Mesendoderm (in vitro differentiated cells): ENCODE measurements around the gene KIZ.
"Not testable (repeated sequence)": the region's sequence is repeated elsewhere in the genome, so short reads cannot be mapped to it uniquely, and the experiment has no call there.

Experiments
- DNase-seq: peaks from one replicate; pipeline ENCODE4 v3.0.0; 2013
- H2AK5ac ChIP-seq: 2 replicates; pipeline ENCODE4 v1.6.1; 2013; ENCODE audit warnings: low read length, inconsistent platforms
- H2BK120ac ChIP-seq: 2 replicates; pipeline ENCODE4 v1.6.1; 2013; ENCODE audit warnings: low read depth, mild to moderate bottlenecking, low read length, moderate library complexity, mixed read lengths
- H2BK15ac ChIP-seq: replicated peaks from 2 replicates; pipeline ENCODE4 v1.6.1; 2013; ENCODE audit warnings: low read depth, mild to moderate bottlenecking, moderate library complexity
- H2BK5ac ChIP-seq: 2 replicates; pipeline ENCODE4 v1.6.1; 2013; ENCODE audit warnings: low read length, inconsistent platforms
- H3K18ac ChIP-seq: 2 replicates; pipeline ENCODE4 v1.6.1; 2013; ENCODE audit warnings: mild to moderate bottlenecking, low read length, mixed read lengths
- H3K23ac ChIP-seq: one replicate; pipeline ENCODE4 v1.6.1; 2013; ENCODE audit warnings: low read length
- H3K27ac ChIP-seq: 2 replicates; pipeline ENCODE4 v1.5.1; 2013; ENCODE audit warnings: low read depth, mild to moderate bottlenecking, inconsistent platforms, low read length, moderate library complexity
- H3K27me3 ChIP-seq: 2 replicates; pipeline ENCODE4 v1.6.1; 2013; ENCODE audit warnings: low read length, control low read depth, mild to moderate bottlenecking, inconsistent platforms; ENCODE audit not compliant: insufficient read depth, poor library complexity
- H3K36me3 ChIP-seq: 2 replicates; pipeline ENCODE4 v1.6.1; 2013; ENCODE audit warnings: low read length, inconsistent platforms; ENCODE audit not compliant: control insufficient read depth, insufficient read depth
- H3K4ac ChIP-seq: one replicate; pipeline ENCODE4 v1.6.1; 2013; ENCODE audit warnings: low read depth, mild to moderate bottlenecking, low read length, moderate library complexity
- H3K4me1 ChIP-seq: 2 replicates; pipeline ENCODE4 v1.6.1; 2013; ENCODE audit warnings: low read depth, low read length, inconsistent platforms; ENCODE audit not compliant: control insufficient read depth
- H3K4me2 ChIP-seq: 2 replicates; pipeline ENCODE4 v1.6.1; 2013; ENCODE audit warnings: low read length
- H3K4me3 ChIP-seq: 2 replicates; pipeline ENCODE4 v1.5.1; 2013; ENCODE audit warnings: mild to moderate bottlenecking, low read length
- H3K56ac ChIP-seq: one replicate; pipeline ENCODE4 v1.6.1; 2013; ENCODE audit warnings: low read length
- H3K79me1 ChIP-seq: 2 replicates; pipeline ENCODE4 v1.6.1; 2013; ENCODE audit warnings: low read length, inconsistent platforms
- H3K79me2 ChIP-seq: 2 replicates; pipeline ENCODE4 v1.6.1; 2013; ENCODE audit warnings: mild to moderate bottlenecking, low read length; ENCODE audit not compliant: control insufficient read depth, insufficient read depth
- H3K9ac ChIP-seq: 2 replicates; pipeline ENCODE4 v1.6.1; 2013; ENCODE audit warnings: low read length, inconsistent platforms
- H4K5ac ChIP-seq: one replicate; pipeline ENCODE4 v1.6.1; 2013; ENCODE audit warnings: low read length
- H4K8ac ChIP-seq: one replicate; pipeline ENCODE4 v1.6.1; 2013; ENCODE audit warnings: low read depth, mild to moderate bottlenecking, control low read depth, low read length, moderate library complexity
- WGBS: extraction: QIAGEN DNeasy Blood & Tissue Kit; methylation state at CpG from one replicate; pipeline ENCODE4 v1.1.7; 2013; ENCODE audit warnings: low lambda C conversion rate, missing lambda C conversion rate; ENCODE audit not compliant: insufficient coverage; ENCODE audit errors: extremely low coverage; 5-methylcytosine and 5-hydroxymethylcytosine counted together

The KIZ gene

DNA sequence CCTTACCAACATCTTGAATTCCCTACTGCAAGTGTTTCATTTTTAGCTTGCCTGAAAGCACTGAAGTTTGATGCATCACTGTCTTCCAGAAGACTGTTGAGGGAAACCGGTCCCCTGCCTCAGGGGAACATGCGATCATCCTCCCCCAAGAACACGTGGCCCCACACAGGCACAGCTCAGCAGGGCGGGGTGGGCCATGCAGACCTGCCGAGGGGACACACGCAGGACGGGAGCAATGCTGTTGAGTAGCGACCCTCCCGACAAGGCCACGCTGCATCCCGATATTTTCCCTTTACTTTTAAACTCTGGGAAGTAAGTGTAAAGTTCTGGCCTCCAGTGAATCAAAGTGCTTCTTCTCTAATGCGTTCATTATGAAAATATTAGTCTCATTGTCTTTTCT is 117.9 kb downstream of the KIZ start:
- Histone ChIP-seq H2BK15ac (no peak overlapping the region), H2BK5ac (no peak overlapping the region), H3K4ac (no peak overlapping the region), H3K18ac (no peak overlapping the region), H4K5ac (no peak overlapping the region), H3K4me1 (no peaks in the 10 kb centered on the region), H4K8ac (no peak overlapping the region), H3K9ac (no peak overlapping the region), H3K56ac (no peak overlapping the region), H3K4me3 (no peak overlapping the region), H3K4me2 (no peak overlapping the region), H3K79me1 (no peaks in the 10 kb centered on the region), H3K27me3 (no peaks in the 10 kb centered on the region), H3K27ac (no peak overlapping the region), H3K36me3 (no peaks in the 10 kb centered on the region), H3K79me2 (no peaks in the 10 kb centered on the region), H3K23ac (no peak overlapping the region), H2AK5ac (no peak overlapping the region), H2BK120ac (no peak overlapping the region)
- DNase-seq, result no peak
- no CpG with 5 or more reads among the region's 12 CpGs for WGBS

DNA sequence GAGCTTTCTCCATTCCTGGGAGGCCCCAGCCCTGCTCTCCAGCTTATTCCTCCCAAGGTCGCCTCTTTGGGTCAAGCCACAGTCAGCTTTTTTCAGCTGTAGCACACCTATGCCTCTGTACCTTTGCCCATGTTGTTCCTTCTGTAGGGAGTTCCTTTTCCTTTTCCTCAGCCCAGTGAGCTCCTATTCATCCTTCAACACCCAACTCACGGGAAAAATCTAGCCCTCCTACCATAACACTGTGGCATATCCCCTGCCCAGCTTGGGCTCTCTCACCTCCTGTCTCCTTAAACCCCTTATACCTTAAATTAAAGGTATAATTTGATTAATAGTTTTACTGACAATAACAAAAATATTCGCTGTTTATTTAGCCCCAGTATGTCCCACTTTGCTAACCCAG is 118.9 kb downstream of the KIZ start:
- Histone ChIP-seq H3K79me1 (no peaks in the 10 kb centered on the region), H3K27me3 (no peaks in the 10 kb centered on the region), H3K4me1 (no peaks in the 10 kb centered on the region), H3K36me3 (no peaks in the 10 kb centered on the region), H3K27ac (no peak overlapping the region), H3K4ac (no peak overlapping the region), H4K8ac (no peak overlapping the region), H2BK5ac (no peak overlapping the region), H4K5ac (no peak overlapping the region), H2AK5ac (no peak overlapping the region), H3K18ac (no peak overlapping the region), H2BK15ac (no peak overlapping the region), H3K79me2 (no peaks in the 10 kb centered on the region), H3K23ac (no peak overlapping the region), H2BK120ac (no peak overlapping the region), H3K4me2 (no peak overlapping the region), H3K4me3 (no peak overlapping the region), H3K9ac (no peak overlapping the region), H3K56ac (no peak overlapping the region)
- WGBS, result no CpG with 5 or more reads among the region's 3 CpGs
- DNase-seq, result no peak

DNA sequence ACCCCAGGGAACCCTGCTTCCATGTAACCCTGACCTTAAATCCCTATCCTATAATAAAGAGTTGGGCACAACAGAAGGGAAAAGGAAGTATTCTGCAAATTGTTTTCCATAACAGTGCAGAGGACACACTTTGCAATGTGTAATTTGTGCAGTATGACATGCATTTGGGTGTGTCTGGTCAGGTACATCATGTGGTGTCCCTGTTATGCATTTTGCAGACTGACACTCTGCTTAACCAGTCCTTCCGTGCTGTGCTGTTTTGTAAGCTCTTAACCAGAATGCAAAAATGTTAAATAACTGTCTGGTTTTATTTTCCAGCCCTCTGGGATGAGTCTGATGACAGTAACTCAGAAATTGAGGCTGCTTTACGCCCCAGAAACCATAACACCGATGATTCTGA is 120.3 kb downstream of the KIZ start:
- no peaks in the 10 kb centered on the region for H3K79me2 ChIP-seq
- no peak overlapping the region for H3K4ac ChIP-seq
- H4K5ac ChIP-seq, result no peak overlapping the region
- no peak overlapping the region for H2AK5ac ChIP-seq
- no peak overlapping the region for H2BK120ac ChIP-seq
- DNase-seq, result no peak
- no peak overlapping the region for H3K4me3 ChIP-seq
- no peak overlapping the region for H3K18ac ChIP-seq
- no peak overlapping the region for H3K4me2 ChIP-seq
- H3K27me3 ChIP-seq, result no peaks in the 10 kb centered on the region
- H3K56ac ChIP-seq, result no peak overlapping the region
- no peak overlapping the region for H2BK15ac ChIP-seq
- H3K36me3 ChIP-seq, result peaks cover 2% of the 10 kb centered on the region
- no peak overlapping the region for H3K27ac ChIP-seq
- WGBS, result no CpG with 5 or more reads among the region's 3 CpGs
- no peaks in the 10 kb centered on the region for H3K79me1 ChIP-seq
- H3K23ac ChIP-seq, result no peak overlapping the region
- H4K8ac ChIP-seq, result no peak overlapping the region
- no peaks in the 10 kb centered on the region for H3K4me1 ChIP-seq
- H3K9ac ChIP-seq, result no peak overlapping the region
- H2BK5ac ChIP-seq, result no peak overlapping the region

DNA sequence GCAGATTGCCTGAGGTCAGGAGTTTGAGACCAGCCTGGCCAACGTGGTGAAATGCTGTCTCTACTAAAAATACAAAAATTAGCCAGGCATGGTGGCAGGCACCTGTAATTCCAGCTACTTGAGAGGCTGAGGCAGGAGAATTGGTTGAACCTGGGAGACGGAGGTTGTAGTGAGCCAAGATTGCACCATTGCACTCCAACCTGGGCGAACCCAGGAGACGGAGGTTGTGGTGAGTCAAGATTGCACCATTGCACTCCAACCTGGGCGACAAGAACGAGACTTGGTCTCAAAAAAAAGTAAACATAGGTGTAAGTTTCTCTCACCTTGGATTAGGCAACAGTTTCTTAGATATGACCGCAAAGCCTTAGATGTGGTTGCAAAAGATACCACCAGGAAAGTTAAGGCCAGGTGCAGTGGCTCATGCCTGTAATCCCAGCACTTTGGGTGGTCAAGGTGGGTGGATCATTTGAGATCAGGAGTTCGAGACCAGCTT is 121.8 kb downstream of the KIZ start:
- H3K4me1 ChIP-seq, H3K23ac ChIP-seq, H2BK15ac ChIP-seq, H3K79me1 ChIP-seq, H4K8ac ChIP-seq, H3K4me3 ChIP-seq, H3K4me2 ChIP-seq, H3K27me3 ChIP-seq, H3K56ac ChIP-seq, H3K9ac ChIP-seq, H2BK5ac ChIP-seq, H3K36me3 ChIP-seq, H2AK5ac ChIP-seq, H4K5ac ChIP-seq, H3K18ac ChIP-seq, DNase-seq, H3K27ac ChIP-seq, H3K79me2 ChIP-seq, H3K4ac ChIP-seq, H2BK120ac ChIP-seq: not testable (repeated sequence)
- no CpG with 5 or more reads among the region's 8 CpGs for WGBS

DNA sequence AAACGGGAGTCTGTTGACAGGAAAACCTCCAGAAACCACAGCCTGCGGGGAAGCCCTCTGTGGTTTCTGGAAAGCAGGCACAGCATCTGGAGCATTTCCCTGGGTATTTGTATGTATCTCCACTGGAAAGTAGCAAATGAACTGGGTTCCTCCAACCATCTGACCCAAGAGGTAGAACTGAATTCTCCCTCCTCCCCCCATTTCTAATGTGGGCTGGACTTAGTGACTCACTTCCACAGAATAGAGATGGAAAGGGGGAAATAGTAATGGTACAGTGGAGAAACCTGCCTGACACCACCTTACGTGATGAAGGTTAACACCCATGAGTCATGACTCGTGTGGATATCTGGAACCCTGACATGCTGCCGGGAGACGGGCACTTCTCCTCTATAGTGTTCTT is 125.4 kb downstream of the KIZ start:
- no peak overlapping the region for H2AK5ac ChIP-seq
- WGBS, result no CpG with 5 or more reads among the region's 6 CpGs

DNA sequence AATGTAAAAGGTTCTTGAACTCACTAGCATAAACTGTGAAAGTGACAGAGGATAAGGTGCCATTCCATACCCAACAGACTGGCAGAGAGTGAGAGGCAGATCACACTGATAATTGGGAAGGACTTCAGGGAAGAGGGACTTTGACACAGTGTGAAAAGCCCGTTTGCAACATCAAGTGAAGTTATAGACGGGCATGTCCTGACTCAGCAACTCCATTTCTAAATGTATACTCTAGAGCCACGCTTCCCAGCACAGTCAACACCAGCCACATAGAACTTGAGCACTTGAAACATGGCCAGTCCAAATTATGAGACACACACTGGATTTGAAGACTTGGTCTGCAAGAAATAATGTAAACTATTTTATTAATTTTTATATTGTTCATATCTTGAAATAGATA is 131.3 kb downstream of the KIZ start:
- Histone ChIP-seq H4K8ac (no peak overlapping the region), H3K36me3 (no peaks in the 10 kb centered on the region), H3K4ac (no peak overlapping the region), H3K27me3 (no peaks in the 10 kb centered on the region), H3K79me2 (no peaks in the 10 kb centered on the region), H4K5ac (no peak overlapping the region), H3K9ac (no peak overlapping the region), H3K79me1 (no peaks in the 10 kb centered on the region), H2AK5ac (no peak overlapping the region), H2BK5ac (no peak overlapping the region), H3K18ac (no peak overlapping the region), H2BK120ac (no peak overlapping the region), H3K4me2 (no peak overlapping the region), H3K27ac (no peak overlapping the region), H2BK15ac (no peak overlapping the region), H3K4me1 (no peaks in the 10 kb centered on the region), H3K4me3 (no peak overlapping the region), H3K56ac (no peak overlapping the region), H3K23ac (no peak overlapping the region)
- no peak for DNase-seq
- no CpG with 5 or more reads among the region's 3 CpGs for WGBS

More for the DNA sequence above, 125.4 kb downstream of the KIZ start:
- H2BK15ac ChIP-seq, result no peak overlapping the region
- H3K4me3 ChIP-seq, result no peak overlapping the region
- no peak for DNase-seq
- no peak overlapping the region for H3K9ac ChIP-seq
- no peaks in the 10 kb centered on the region for H3K79me2 ChIP-seq
- no peak overlapping the region for H3K4me2 ChIP-seq
- H2BK5ac ChIP-seq, result no peak overlapping the region
- H3K36me3 ChIP-seq, result peaks cover 2% of the 10 kb centered on the region
- H3K4me1 ChIP-seq, result no peaks in the 10 kb centered on the region
- H4K5ac ChIP-seq, result no peak overlapping the region
- H3K27me3 ChIP-seq, result no peaks in the 10 kb centered on the region
- H4K8ac ChIP-seq, result no peak overlapping the region
- H3K18ac ChIP-seq, result no peak overlapping the region
- H3K23ac ChIP-seq, result no peak overlapping the region
- no peaks in the 10 kb centered on the region for H3K79me1 ChIP-seq
- H2BK120ac ChIP-seq, result no peak overlapping the region
- H3K4ac ChIP-seq, result no peak overlapping the region
- H3K56ac ChIP-seq, result no peak overlapping the region
- no peak overlapping the region for H3K27ac ChIP-seq
